SK-N-SH (cell line): ENCODE data around the gene PKD1. TPM values are rescaled to one million over a fixed set of nuclear protein-coding genes. Genes with fewer than 3 reads are reported as not detected.

ENCODE experiments used
- CTCF ChIA-PET: fragments of 300-600, 350-600 bp; formaldehyde crosslinking; extraction: SDS; loops from one replicate; lab custom pipeline; 2021; lab: Yijun Ruan, JAX
- POLR2A ChIA-PET: fragments of 350-600 bp; sonication (Branson Sonifier 250); formaldehyde crosslinking; extraction: SDS; loops from one replicate; lab custom pipeline; 2020; ENCODE audit warnings: antibody characterized with exemption, inconsistent platforms; lab: Yijun Ruan, JAX
- DNase-seq: peaks from one replicate; pipeline ENCODE4 v3.0.0; 2012
- H2AFZ ChIP-seq: fragments of 200-600 bp; sonication (generic); 2 replicates; pipeline ENCODE4 v1.8.1; 2016; ENCODE audit warnings: antibody characterized with exemption, mild to moderate bottlenecking, low read depth
- H3F3A ChIP-seq: fragments of 200-600 bp; sonication (generic); replicated peaks from 2 replicates; pipeline ENCODE3; 2016; ENCODE audit warnings: antibody characterized with exemption, mild to moderate bottlenecking; ENCODE audit not compliant: insufficient read depth
- H3K27ac ChIP-seq, 2 experiments: fragments of 200-500 bp in 1 of 2; fragments of 200-600 bp in 1 of 2; sonication (Bioruptor generic) in 1 of 2; sonication (generic), shearing (Covaris generic) in 1 of 2; 2 replicates each; pipeline versions ENCODE4 v1.5.1 to v1.6.1; 2014 to 2016; ENCODE audit warnings: low read depth in 2 of 2, inconsistent platforms in 1 of 2, low read length in 1 of 2, mild to moderate bottlenecking in 1 of 2, mixed read lengths in 1 of 2
- H3K27me3 ChIP-seq: fragments of 200-600 bp; sonication (generic), shearing (Covaris generic); 2 replicates; pipeline ENCODE4 v1.6.1; 2016; ENCODE audit warnings: mixed run types; ENCODE audit not compliant: insufficient read depth
- H3K36me3 ChIP-seq, 2 experiments: fragments of 200-500 bp in 1 of 2; fragments of 200-600 bp in 1 of 2; sonication (Bioruptor generic) in 1 of 2; sonication (generic) in 1 of 2; replicated peaks in 1 of 2; 2 replicates each; pipeline versions ENCODE3 to v1.5.1; 2014 to 2016; ENCODE audit warnings: low read length in 1 of 2, mild to moderate bottlenecking in 1 of 2; ENCODE audit not compliant: insufficient read depth in 2 of 2, control insufficient read depth in 1 of 2
- H3K4me1 ChIP-seq, 2 experiments: fragments of 200-500 bp in 1 of 2; fragments of 200-600 bp in 1 of 2; sonication (Bioruptor generic) in 1 of 2; sonication (generic), shearing (Covaris generic) in 1 of 2; 2 replicates each; pipeline versions ENCODE4 v1.5.1 to v1.6.1; 2014 to 2016; ENCODE audit warnings: low read depth in 1 of 2, low read length in 1 of 2, mixed run types in 1 of 2; ENCODE audit not compliant: insufficient read depth in 2 of 2, control insufficient read depth in 1 of 2
- H3K4me2 ChIP-seq: fragments of 200-600 bp; sonication (generic), shearing (Covaris generic); 2 replicates; pipeline ENCODE4 v1.6.1; 2017; ENCODE audit warnings: mixed run types
- H3K4me3 ChIP-seq, 2 experiments: fragments of 200-500 bp in 1 of 2; fragments of 200-600 bp in 1 of 2; sonication (Bioruptor generic) in 1 of 2; sonication (generic), shearing (Covaris generic) in 1 of 2; 2 replicates each; pipeline versions ENCODE4 v1.5.1 to v1.8.1; 2014 to 2016; ENCODE audit warnings: low read depth in 2 of 2, inconsistent platforms in 1 of 2, low read length in 1 of 2, mild to moderate bottlenecking in 1 of 2, mixed read lengths in 1 of 2, moderate library complexity in 1 of 2
- H3K79me2 ChIP-seq: fragments of 200-600 bp; sonication (generic); 2 replicates; pipeline ENCODE4 v1.8.1; 2017; ENCODE audit warnings: mild to moderate bottlenecking; ENCODE audit not compliant: insufficient read depth
- H3K9ac ChIP-seq: fragments of 200-600 bp; sonication (generic); 2 replicates; pipeline ENCODE4 v1.6.1; 2017; ENCODE audit warnings: mixed run types
- H3K9me2 ChIP-seq: fragments of 200-600 bp; sonication (generic); 2 replicates; pipeline ENCODE4 v1.6.1; 2017; ENCODE audit warnings: mixed run types
- H3K9me3 ChIP-seq: fragments of 200-600 bp; sonication (generic); 2 replicates; pipeline ENCODE4 v1.6.1; 2017; ENCODE audit warnings: mixed run types, mild to moderate bottlenecking, moderate library complexity
- H4K20me1 ChIP-seq: fragments of 200-600 bp; sonication (generic); 2 replicates; pipeline ENCODE4 v1.6.1; 2017; ENCODE audit warnings: mild to moderate bottlenecking, mixed run types; ENCODE audit not compliant: insufficient read depth
- EZH2phosphoT487 ChIP-seq: fragments of 200-600 bp; sonication (generic); IDR thresholded peaks from 2 replicates; pipeline ENCODE4 v1.6.1; 2017; ENCODE audit warnings: low read depth, mixed run types, mild to moderate bottlenecking, antibody characterized with exemption, moderate library complexity, borderline replicate concordance
- NRF1 ChIP-seq: IDR thresholded peaks from 2 replicates; pipeline ENCODE4 v1.6.1; 2012; ENCODE audit warnings: low read depth, mild to moderate bottlenecking, low read length
- PBX3 ChIP-seq: IDR thresholded peaks from 2 replicates; pipeline ENCODE4; 2012
- RAD21 ChIP-seq: IDR thresholded peaks from 2 replicates; pipeline ENCODE4 v1.6.1; 2012; ENCODE audit warnings: mild to moderate bottlenecking, low read length
- SIN3A ChIP-seq: IDR thresholded peaks from 2 replicates; pipeline ENCODE4 v1.6.1; 2012; ENCODE audit warnings: low read depth, mild to moderate bottlenecking, low read length, moderate library complexity, borderline replicate concordance
- TCF12 ChIP-seq: IDR thresholded peaks from 2 replicates; pipeline ENCODE4 v1.4.0; 2012
- ZBTB33 ChIP-seq: IDR thresholded peaks from 2 replicates; pipeline ENCODE4 v1.4.0; 2012; ENCODE audit warnings: low read depth, borderline replicate concordance
- WGBS: methylation state at CpG from one replicate; pipeline ENCODE4 v1.1.6; 2017; ENCODE audit warnings: low lambda C conversion rate; 5-methylcytosine and 5-hydroxymethylcytosine counted together
- polyA plus RNA-seq, 3 experiments: library from polyadenylated mRNA; depleted of rRNA; stranded (reverse); fragments of >200 nt; gene quantifications; 2 replicates each; pipeline ENCODE4 v1.2.3, GENCODE V29; 2012
- TF ChIP-seq, protein P1 (sequence below): IDR thresholded peaks from 2 replicates; pipeline ENCODE4 v1.4.0; 2012; ENCODE audit warnings: low read depth, borderline replicate concordance
- TF ChIP-seq, protein P2 (sequence below): fragments of 200-600 bp; sonication (generic); IDR thresholded peaks from 2 replicates; pipeline ENCODE4 v1.6.1; 2017; ENCODE audit warnings: antibody characterized with exemption, mild to moderate bottlenecking, moderate library complexity

The PKD1 gene
- polyA plus RNA-seq, 1 of the 3 experiments (the other 2 are of a cell fraction), result 47.4 TPM

DNA sequence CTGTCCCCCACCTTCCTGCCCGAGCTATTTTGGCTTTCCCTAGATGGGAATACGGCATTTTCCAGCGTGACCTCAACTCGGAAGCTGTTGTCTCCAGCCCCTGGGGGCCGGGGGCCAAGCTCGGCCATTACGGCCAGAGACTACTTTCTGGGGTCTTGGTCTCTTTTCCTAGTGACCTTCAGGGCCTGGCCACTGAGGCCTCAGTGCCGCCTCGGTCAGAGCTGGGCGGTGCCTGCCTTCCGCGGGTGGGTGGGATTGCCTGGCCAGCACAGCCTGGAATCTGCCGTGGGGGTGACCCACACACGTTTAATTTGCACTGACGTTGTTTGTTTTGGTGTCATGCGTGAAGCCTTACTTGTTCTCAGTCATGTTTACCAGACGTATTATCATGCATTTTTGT, 58.7 kb downstream of the PKD1 start:
- peaks cover 5 to 83% of the 10 kb centered on the region in 2 experiments for H3K36me3 ChIP-seq
- H3K79me2 ChIP-seq, result no peaks in the 10 kb centered on the region
- H3K9ac ChIP-seq, result no peak overlapping the region
- no peak for TF ChIP-seq EZH2phosphoT487
- TF ChIP-seq, protein P1, sequence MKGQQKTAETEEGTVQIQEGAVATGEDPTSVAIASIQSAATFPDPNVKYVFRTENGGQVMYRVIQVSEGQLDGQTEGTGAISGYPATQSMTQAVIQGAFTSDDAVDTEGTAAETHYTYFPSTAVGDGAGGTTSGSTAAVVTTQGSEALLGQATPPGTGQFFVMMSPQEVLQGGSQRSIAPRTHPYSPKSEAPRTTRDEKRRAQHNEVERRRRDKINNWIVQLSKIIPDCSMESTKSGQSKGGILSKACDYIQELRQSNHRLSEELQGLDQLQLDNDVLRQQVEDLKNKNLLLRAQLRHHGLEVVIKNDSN, result no peak
- no peak for TF ChIP-seq RAD21
- no peak for TF ChIP-seq SIN3A
- no peak for TF ChIP-seq TCF12
- no peaks in the 10 kb centered on the region for H4K20me1 ChIP-seq
- no peaks in the 10 kb centered on the region for H3K27me3 ChIP-seq
- no peak overlapping the region for H3K27ac ChIP-seq
- no peaks in the 10 kb centered on the region for H3F3A ChIP-seq
- no peak for DNase-seq
- CTCF ChIA-PET, result interaction anchor here (1.0 to 3.1 kb wide), 4 partner anchors 10 to 64 kb away, joined by 3 to 10 read pairs (median 5); no protein-coding TSS in a partner anchor
- no peak overlapping the region for H3K4me2 ChIP-seq
- H3K9me2 ChIP-seq, result no peaks in the 10 kb centered on the region
- no peak overlapping the region for H3K4me3 ChIP-seq
- no peaks in the 10 kb centered on the region for H3K9me3 ChIP-seq
- 99% methylated on average over 17 of the region's 17 CpGs for WGBS
- POLR2A ChIA-PET, result no interaction called here
- no peak overlapping the region for H2AFZ ChIP-seq
- H3K4me1 ChIP-seq, result no peaks in the 10 kb centered on the region

- Histone ChIP-seq H3K36me3 (peaks cover 5 to 82% of the 10 kb centered on the region in 2 experiments), H3K4me2 (no peak overlapping the region), H3K27me3 (no peaks in the 10 kb centered on the region), H3K9me3 (no peaks in the 10 kb centered on the region), H3K79me2 (no peaks in the 10 kb centered on the region), H3K4me3 (no peak overlapping the region), H3K9ac (no peak overlapping the region), H4K20me1 (no peaks in the 10 kb centered on the region), H3K9me2 (no peaks in the 10 kb centered on the region), H2AFZ (no peak overlapping the region), H3F3A (no peaks in the 10 kb centered on the region), H3K27ac (no peak overlapping the region), H3K4me1 (no peaks in the 10 kb centered on the region)
- ChIA-PET POLR2A (no interaction called here), CTCF (interaction anchor here (0.7 to 1.8 kb wide), 3 partner anchors 12 to 64 kb away, joined by 3 to 7 read pairs (median 3); no protein-coding TSS in a partner anchor)
- WGBS, result 94% methylated on average over 9 of the region's 28 CpGs
- TF ChIP-seq NRF1 (no peak), ZBTB33 (no peak), PBX3 (no peak)
- TF ChIP-seq, protein P2, sequence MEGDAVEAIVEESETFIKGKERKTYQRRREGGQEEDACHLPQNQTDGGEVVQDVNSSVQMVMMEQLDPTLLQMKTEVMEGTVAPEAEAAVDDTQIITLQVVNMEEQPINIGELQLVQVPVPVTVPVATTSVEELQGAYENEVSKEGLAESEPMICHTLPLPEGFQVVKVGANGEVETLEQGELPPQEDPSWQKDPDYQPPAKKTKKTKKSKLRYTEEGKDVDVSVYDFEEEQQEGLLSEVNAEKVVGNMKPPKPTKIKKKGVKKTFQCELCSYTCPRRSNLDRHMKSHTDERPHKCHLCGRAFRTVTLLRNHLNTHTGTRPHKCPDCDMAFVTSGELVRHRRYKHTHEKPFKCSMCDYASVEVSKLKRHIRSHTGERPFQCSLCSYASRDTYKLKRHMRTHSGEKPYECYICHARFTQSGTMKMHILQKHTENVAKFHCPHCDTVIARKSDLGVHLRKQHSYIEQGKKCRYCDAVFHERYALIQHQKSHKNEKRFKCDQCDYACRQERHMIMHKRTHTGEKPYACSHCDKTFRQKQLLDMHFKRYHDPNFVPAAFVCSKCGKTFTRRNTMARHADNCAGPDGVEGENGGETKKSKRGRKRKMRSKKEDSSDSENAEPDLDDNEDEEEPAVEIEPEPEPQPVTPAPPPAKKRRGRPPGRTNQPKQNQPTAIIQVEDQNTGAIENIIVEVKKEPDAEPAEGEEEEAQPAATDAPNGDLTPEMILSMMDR, result no peak
- DNase-seq, result no peak
Observed at GRCh38 chr16:2076072-2076865, 59.4 kb downstream of the PKD1 start.
